K562 (cell line): Measurements from ENCODE around the gene FPR1. TPM values are rescaled to one million over a fixed set of nuclear protein-coding genes. Genes with fewer than 3 reads are reported as not detected.
A peak's percentile ranks its signal among the peaks of the same experiment; 100 is the strongest.

Experiments
- CHD4 ChIP-seq: fragments of 200-600 bp; sonication (generic); IDR thresholded peaks from 3 replicates; pipeline ENCODE4 v1.6.1; 2012; ENCODE audit warnings: low read depth, mild to moderate bottlenecking, mixed read lengths, low read length, inconsistent platforms; ENCODE audit not compliant: insufficient read depth, insufficient replicate concordance, poor library complexity, severe bottlenecking
- FOS ChIP-seq: IDR thresholded peaks from 3 replicates; pipeline ENCODE4 v1.6.1; 2011; ENCODE audit not compliant: insufficient read length; ENCODE audit errors: extremely low read depth
- FOXJ2 ChIP-seq: fragments of 200-800 bp; sonication (Bioruptor generic); IDR thresholded peaks from 2 replicates; pipeline ENCODE4 v1.6.1; 2016; ENCODE audit warnings: missing genetic modification characterization, missing compliant biosample characterization
- HDGF ChIP-seq: fragments of 450-650 bp; IDR thresholded peaks from 2 replicates; pipeline ENCODE4 v1.6.1; 2016
- IRF2 ChIP-seq: sonication (generic); formaldehyde crosslinking; IDR thresholded peaks from 2 replicates; pipeline ENCODE4 v1.8.1; 2022; ENCODE audit warnings: mild to moderate bottlenecking, missing genetic modification reagents
- PCBP1 ChIP-seq: fragments of 200-400 bp; formaldehyde crosslinking; IDR thresholded peaks from 2 replicates; pipeline ENCODE4 v1.6.1; 2018; ENCODE audit warnings: mild to moderate bottlenecking, low read depth, low read length; ENCODE audit not compliant: poor library complexity, severe bottlenecking
- PTTG1 ChIP-seq: fragments of 450-650 bp; IDR thresholded peaks from 2 replicates; pipeline ENCODE4 v1.6.1; 2016; ENCODE audit warnings: low read depth, mild to moderate bottlenecking, missing genetic modification characterization, missing compliant biosample characterization
- STAG1 ChIP-seq: sonication (generic); formaldehyde crosslinking; IDR thresholded peaks from 2 replicates; pipeline ENCODE4 v1.5.0; 2020; ENCODE audit warnings: missing genetic modification reagents, borderline replicate concordance
- U2AF1 ChIP-seq: fragments of 200-400 bp; formaldehyde crosslinking; optimal IDR thresholded peaks from 2 replicates; pipeline ENCODE3; 2017; ENCODE audit warnings: mild to moderate bottlenecking, low read depth, low read length, moderate library complexity
- XRCC3 ChIP-seq: fragments of 450-650 bp; IDR thresholded peaks from 2 replicates; pipeline ENCODE4 v1.6.1; 2017; ENCODE audit warnings: mild to moderate bottlenecking, moderate library complexity
- ZBTB1 ChIP-seq: sonication (generic); formaldehyde crosslinking; IDR thresholded peaks from 2 replicates; pipeline ENCODE4 v1.8.1; 2023; ENCODE audit warnings: missing genetic modification reagents, low read depth, mild to moderate bottlenecking, borderline replicate concordance
- polyA plus RNA-seq, 8 experiments: library from polyadenylated mRNA; depleted of rRNA in 4 of 8; stranded (reverse) in 5 of 8; unstranded in 3 of 8; fragments of >200 nt; fragmentation: Nextera tagmentation in 2 of 8; fragmentation: Illumina TruSeq in 1 of 8; extraction: Ambion mirVana in 2 of 8; extraction: Trizol in 1 of 8; gene quantifications; 2 replicates each; pipeline versions ENCODE4 v1.2.1 to v1.2.3, GENCODE V29; 2011 to 2014; ENCODE audit warnings: inconsistent platforms in 1 of 8, missing spikeins in 1 of 8
- total RNA-seq, 7 experiments: library from RNA; depleted of rRNA in 6 of 7; stranded (reverse); fragments of >200 nt in 6 of 7; fragmentation: Illumina TruSeq in 2 of 7; extraction: Trizol in 2 of 7; gene quantifications; 2 replicates each; pipeline versions ENCODE4 v1.2.1 to v1.2.3, GENCODE V29; 2011 to 2021; ENCODE audit warnings: low replicate concordance in 1 of 7
- TF ChIP-seq, protein P1 (sequence below): fragments of 250-450 bp; sonication (Bioruptor Pico); IDR thresholded peaks from 2 replicates; pipeline ENCODE4 v1.8.0; 2021; ENCODE audit warnings: moderate library complexity, mild to moderate bottlenecking, inconsistent platforms
- TF ChIP-seq, protein P2 (sequence below): sonication (generic); formaldehyde crosslinking; IDR thresholded peaks from 2 replicates; pipeline ENCODE4 v1.8.1; 2023; ENCODE audit warnings: missing genetic modification reagents, mild to moderate bottlenecking, borderline replicate concordance
- TF ChIP-seq, protein P3 (sequence below): sonication (generic); formaldehyde crosslinking; IDR thresholded peaks from 2 replicates; pipeline ENCODE4 v1.8.1; 2023; ENCODE audit warnings: mild to moderate bottlenecking, missing genetic modification reagents
- TF ChIP-seq, protein P4 (sequence below): fragments of 450-650 bp; IDR thresholded peaks from 2 replicates; pipeline ENCODE4 v1.6.1; 2016; ENCODE audit warnings: antibody characterized with exemption
- TF ChIP-seq, protein P5 (sequence below): fragments of 450-650 bp; IDR thresholded peaks from one replicate; pipeline ENCODE4 v1.6.1; 2018; ENCODE audit warnings: mild to moderate bottlenecking, moderate library complexity; ENCODE audit not compliant: partially characterized antibody

FPR1 gene
- total and polyA plus RNA-seq, 9 of the 15 experiments (the other 6 are each of a cell fraction or from before 2014, with no cell fraction given): 0.06 to 0.25 (median 0.14) TPM; not detected in 4

DNA sequence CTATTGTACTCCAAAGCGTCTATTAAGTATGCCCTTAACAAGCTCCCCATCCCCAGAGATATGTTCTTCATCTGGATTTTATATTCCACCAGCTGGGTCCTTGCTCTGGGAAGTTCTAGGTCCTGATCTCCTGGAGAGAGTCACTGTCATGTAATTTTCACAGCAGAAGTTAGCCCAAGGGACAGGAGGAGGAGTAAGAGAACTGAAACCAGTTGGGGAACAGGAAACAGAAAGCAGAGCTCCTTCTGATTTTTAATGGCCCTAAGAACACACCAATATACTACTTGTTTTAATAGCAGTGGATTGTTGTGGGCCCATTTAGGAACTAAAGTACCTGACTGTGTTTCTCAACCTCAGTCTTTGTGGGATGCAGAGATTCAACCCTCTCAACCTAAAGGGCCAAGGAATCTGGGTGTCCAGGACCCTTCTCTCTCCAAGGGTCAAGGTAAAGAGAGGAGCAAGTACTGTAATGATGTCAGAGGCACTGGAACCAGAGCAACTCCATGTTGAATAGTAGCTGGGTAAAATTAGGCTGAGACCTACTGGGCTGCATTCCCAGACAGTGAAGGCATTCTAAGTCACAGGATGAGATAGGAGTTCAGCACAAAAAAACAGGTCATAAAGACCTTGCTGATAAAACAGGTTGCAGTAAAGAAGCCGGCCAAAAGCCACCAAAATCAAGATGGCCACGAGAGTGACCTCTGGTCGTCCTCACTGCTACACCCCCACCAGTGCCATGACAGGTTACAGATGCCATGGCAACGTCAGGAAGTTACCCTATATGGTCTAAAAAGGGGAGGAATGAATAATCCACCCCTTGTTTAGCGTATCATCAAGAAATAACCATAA is 35.2 kb upstream of the FPR1 start (continued):
- TF ChIP-seq IRF2 (CRISPR knock-in tag) (no peak), PCBP1 (no peak), FOXJ2 (tag) (no peak), PTTG1 (peak; percentile 98), FOS (no peak), ZBTB1 (CRISPR knock-in tag) (no peak), HDGF (no peak), STAG1 (CRISPR knock-in tag) (no peak), U2AF1 (no peak), XRCC3 (no peak), CHD4 (no peak)
- TF ChIP-seq, protein P1, sequence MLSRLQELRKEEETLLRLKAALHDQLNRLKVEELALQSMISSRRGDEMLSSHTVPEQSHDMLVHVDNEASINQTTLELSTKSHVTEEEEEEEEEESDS (CRISPR knock-in tag): peak; percentile 56; the same call in 1 of the 2 replicates
- TF ChIP-seq, protein P2, sequence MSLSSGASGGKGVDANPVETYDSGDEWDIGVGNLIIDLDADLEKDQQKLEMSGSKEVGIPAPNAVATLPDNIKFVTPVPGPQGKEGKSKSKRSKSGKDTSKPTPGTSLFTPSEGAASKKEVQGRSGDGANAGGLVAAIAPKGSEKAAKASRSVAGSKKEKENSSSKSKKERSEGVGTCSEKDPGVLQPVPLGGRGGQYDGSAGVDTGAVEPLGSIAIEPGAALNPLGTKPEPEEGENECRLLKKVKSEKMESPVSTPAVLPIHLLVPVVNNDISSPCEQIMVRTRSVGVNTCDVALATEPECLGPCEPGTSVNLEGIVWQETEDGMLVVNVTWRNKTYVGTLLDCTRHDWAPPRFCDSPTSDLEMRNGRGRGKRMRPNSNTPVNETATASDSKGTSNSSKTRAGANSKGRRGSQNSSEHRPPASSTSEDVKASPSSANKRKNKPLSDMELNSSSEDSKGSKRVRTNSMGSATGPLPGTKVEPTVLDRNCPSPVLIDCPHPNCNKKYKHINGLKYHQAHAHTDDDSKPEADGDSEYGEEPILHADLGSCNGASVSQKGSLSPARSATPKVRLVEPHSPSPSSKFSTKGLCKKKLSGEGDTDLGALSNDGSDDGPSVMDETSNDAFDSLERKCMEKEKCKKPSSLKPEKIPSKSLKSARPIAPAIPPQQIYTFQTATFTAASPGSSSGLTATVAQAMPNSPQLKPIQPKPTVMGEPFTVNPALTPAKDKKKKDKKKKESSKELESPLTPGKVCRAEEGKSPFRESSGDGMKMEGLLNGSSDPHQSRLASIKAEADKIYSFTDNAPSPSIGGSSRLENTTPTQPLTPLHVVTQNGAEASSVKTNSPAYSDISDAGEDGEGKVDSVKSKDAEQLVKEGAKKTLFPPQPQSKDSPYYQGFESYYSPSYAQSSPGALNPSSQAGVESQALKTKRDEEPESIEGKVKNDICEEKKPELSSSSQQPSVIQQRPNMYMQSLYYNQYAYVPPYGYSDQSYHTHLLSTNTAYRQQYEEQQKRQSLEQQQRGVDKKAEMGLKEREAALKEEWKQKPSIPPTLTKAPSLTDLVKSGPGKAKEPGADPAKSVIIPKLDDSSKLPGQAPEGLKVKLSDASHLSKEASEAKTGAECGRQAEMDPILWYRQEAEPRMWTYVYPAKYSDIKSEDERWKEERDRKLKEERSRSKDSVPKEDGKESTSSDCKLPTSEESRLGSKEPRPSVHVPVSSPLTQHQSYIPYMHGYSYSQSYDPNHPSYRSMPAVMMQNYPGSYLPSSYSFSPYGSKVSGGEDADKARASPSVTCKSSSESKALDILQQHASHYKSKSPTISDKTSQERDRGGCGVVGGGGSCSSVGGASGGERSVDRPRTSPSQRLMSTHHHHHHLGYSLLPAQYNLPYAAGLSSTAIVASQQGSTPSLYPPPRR (CRISPR knock-in tag): no peak
- TF ChIP-seq, protein P3, sequence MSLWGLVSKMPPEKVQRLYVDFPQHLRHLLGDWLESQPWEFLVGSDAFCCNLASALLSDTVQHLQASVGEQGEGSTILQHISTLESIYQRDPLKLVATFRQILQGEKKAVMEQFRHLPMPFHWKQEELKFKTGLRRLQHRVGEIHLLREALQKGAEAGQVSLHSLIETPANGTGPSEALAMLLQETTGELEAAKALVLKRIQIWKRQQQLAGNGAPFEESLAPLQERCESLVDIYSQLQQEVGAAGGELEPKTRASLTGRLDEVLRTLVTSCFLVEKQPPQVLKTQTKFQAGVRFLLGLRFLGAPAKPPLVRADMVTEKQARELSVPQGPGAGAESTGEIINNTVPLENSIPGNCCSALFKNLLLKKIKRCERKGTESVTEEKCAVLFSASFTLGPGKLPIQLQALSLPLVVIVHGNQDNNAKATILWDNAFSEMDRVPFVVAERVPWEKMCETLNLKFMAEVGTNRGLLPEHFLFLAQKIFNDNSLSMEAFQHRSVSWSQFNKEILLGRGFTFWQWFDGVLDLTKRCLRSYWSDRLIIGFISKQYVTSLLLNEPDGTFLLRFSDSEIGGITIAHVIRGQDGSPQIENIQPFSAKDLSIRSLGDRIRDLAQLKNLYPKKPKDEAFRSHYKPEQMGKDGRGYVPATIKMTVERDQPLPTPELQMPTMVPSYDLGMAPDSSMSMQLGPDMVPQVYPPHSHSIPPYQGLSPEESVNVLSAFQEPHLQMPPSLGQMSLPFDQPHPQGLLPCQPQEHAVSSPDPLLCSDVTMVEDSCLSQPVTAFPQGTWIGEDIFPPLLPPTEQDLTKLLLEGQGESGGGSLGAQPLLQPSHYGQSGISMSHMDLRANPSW (CRISPR knock-in tag): no peak
- TF ChIP-seq, protein P4, sequence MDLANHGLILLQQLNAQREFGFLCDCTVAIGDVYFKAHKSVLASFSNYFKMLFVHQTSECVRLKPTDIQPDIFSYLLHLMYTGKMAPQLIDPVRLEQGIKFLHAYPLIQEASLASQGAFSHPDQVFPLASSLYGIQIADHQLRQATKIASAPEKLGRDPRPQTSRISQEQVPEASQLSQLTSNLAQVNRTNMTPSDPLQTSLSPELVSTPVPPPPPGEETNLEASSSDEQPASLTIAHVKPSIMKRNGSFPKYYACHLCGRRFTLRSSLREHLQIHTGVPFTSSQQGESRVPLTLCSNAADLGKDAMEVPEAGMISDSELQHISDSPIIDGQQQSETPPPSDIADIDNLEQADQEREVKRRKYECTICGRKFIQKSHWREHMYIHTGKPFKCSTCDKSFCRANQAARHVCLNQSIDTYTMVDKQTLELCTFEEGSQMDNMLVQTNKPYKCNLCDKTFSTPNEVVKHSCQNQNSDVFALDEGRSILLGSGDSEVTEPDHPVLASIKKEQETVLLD: no peak
- TF ChIP-seq, protein P5, sequence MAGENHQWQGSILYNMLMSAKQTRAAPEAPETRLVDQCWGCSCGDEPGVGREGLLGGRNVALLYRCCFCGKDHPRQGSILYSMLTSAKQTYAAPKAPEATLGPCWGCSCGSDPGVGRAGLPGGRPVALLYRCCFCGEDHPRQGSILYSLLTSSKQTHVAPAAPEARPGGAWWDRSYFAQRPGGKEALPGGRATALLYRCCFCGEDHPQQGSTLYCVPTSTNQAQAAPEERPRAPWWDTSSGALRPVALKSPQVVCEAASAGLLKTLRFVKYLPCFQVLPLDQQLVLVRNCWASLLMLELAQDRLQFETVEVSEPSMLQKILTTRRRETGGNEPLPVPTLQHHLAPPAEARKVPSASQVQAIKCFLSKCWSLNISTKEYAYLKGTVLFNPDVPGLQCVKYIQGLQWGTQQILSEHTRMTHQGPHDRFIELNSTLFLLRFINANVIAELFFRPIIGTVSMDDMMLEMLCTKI: no peak
